HUDEP-2 (cell line): ENCODE data around the gene MATN1.

Experiments used
- DNase-seq, 76 experiments: peaks; one replicate each; lab custom pipeline; 2025; ENCODE audit not compliant: unreplicated experiment in 76 of 76; lab: John Stamatoyannopoulos, UW

Gene MATN1

DNA sequence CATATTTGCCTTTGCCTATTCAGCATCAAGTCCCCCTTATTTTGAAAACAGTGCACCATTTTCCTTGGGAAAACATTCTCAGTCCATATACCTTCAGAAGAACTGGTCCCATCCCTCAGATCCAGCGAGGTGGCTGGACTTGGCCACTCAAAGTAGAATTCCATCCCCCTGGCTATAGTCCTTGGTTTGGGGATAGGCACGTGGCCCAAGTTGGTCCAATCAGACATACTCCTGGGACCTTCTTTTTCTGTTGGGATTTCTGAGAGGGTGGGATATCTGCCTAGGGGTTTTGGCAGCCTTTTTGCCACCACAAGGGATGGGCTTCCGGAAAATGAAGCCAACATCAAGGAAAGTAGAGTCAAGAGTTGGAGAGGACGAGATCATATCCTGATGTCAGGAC lies 10.7 kb upstream of the MATN1 start:
- DNase-seq, result no peak

- DNase-seq, result no peak
Measured at GRCh38 chr1:30733493-30733892, 10.1 kb upstream of the MATN1 start.

DNA sequence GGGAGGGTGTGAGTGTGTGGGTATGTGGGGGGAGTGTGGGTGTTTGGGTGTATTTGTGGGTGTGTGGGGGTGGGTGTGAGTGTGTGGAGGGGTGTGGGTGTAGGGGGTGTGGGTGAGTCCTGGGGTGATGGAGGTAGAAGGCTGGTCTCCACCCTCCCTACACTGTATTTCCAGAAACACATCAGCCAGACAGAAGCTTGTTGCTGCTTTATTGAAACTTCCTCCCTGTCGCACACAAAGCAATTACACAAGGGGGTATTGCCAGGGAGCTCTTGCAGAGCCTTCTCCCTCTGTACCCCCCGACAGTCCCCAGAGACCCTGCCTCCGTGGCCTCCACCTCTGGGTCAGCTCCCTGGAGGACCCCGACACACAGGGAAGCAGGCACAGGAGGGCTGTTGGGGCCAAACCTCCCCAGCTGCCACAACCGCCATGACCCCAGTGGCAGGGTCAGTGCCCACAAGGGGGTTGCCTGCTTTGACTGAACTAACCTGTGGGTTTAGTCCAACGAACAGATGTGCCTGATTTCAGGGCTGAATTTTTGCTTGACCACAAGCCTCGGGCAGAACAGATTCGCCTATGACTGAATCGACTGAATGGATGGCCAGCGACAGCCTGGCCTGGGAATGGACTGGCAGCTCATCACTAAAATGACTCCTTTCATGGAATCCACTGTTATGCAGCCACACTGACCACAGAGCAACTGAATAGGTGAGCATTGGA lies 9.1 kb upstream of the MATN1 start:
- peak in 3 of 76 experiments; percentile 14 to 29 (median 27) for DNase-seq

GRCh38 chr1:30731806-30732276 lies 8.5 kb upstream of the MATN1 start:
- peak in 26 of 76 experiments; percentile 9 to 59 (median 25) for DNase-seq

- no peak for DNase-seq
Measured at GRCh38 chr1:30731109-30731805, 7.9 kb upstream of the MATN1 start.

GRCh38 chr1:30730346-30731108 lies 7.1 kb upstream of the MATN1 start:
- no peak for DNase-seq

DNA sequence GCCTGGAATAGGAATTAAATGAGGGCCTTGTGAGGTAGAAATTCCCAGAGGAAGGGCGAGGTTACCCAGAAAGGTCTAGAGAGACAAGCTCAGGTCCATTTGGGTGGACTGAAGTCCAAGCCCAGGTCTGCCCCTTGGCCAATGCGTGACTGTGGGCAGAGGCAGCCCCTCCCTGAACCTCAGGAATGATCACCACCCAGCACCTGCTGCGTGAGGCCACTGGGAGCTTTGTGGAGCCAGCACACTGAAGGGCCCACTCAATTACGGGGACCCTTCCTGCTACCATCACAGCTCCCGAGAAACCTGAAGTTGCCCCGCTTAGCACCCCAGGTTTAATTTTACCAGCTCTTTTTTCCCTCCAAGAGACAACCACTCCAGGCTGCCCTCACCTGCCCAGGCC lies 6.5 kb upstream of the MATN1 start:
- DNase-seq, result no peak

GRCh38 chr1:30728832-30729638 lies 5.7 kb upstream of the MATN1 start:
- no peak for DNase-seq

GRCh38 chr1:30728340-30728739 lies 5.0 kb upstream of the MATN1 start:
- DNase-seq, result no peak

- DNase-seq, result peak in 7 of 76 experiments; percentile 8 to 32 (median 14)
Measured at GRCh38 chr1:30727824-30728223, 4.4 kb upstream of the MATN1 start.

DNA sequence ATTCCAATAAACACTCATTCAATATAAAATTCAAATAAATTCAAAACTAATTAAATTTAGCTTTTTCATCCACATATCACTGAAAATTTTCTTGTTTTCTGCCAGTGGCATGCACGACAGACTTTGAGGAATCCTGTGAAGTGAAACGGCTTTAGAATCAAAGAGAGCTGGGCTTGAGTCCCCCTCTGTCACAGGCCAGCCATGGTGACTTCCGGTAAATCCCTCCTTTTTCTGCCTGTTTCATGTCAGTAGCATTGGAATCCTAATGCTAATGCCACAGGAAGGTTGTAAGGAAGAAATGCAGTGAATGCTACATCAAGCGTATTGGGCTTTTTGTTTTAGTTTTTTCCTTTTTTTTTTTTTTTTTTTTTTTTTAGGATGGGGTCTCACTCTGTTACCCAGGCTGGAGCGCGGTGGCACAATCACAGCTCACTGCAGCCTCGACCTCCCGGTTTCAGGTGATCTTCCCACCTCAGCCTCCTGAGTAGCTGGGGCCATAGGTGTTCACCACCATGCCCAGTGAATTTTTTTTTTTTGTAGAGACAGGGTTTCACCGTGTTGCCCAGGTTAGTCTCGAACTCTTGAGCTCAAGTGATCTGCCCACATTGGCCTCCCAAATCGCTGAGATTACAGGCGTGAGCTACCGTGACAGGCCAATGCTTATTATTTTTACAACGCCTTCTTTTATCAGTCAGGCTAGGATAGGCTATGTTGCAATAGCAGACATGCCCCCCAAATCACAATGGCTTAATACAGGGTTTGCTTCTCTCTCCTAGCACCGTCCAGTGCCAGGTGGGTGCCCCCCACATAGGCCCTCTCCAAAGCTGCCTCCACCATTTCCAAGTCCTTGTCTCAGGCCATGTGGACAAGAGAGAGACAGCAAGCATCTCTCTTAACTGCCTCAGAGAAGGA lies 3.6 kb upstream of the MATN1 start:
- no peak for DNase-seq

- no peak for DNase-seq
Measured at GRCh38 chr1:30726236-30726635, 2.9 kb upstream of the MATN1 start.

DNA sequence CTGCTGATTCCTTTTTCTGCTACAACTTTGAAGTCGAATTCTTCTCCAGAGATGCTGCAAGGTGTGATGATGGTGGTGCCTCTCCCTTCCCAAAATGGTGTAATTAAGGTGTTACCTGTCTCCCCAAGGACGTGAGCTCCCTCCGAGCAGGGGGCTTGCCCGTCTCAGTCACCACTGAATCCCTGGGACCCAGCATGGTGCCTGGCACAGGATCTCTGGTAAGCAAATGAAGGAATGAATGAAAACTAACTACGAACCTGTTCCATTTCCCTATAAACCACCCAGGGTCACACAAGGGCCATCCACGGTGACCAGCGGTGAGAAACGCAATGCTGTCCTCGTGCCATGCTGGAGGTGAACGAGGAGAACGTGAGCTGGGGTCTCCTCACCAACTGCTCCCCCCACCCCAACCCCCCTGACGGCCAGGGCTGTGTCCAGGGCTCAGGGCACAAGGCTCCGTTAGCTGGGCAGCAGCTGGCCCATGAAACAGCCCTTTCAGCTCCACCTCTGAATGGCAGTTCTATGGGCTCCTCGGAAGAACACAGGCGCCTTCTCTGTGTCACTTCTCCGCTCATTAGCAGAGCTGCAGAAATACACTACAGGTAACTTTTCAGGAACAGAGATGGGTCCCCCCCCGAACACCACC lies 2.2 kb upstream of the MATN1 start:
- DNase-seq, result no peak

GRCh38 chr1:30724655-30725421 lies 1.5 kb upstream of the MATN1 start:
- no peak for DNase-seq

DNA sequence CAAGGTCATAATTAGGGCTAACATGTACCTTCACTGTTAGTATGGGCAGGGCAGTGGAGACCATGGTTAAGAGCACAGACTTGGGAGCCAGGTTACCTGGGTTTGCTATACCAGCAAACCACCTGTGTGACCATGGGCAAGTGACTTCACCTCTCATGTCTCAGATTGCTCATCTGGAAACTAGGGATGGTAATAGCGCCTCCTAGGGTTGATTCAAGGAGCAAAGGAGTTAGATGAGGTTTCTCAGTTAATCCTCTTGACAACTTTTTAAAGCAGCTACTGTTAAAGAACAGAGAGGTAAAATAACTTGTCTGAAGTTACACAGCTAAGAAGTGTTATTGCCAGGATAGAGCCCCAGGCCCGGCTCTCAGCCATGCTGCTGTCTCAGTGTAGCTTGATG lies 790 bp upstream of the MATN1 start:
- peak in 2 of 76 experiments; percentile 10 to 18 for DNase-seq

DNA sequence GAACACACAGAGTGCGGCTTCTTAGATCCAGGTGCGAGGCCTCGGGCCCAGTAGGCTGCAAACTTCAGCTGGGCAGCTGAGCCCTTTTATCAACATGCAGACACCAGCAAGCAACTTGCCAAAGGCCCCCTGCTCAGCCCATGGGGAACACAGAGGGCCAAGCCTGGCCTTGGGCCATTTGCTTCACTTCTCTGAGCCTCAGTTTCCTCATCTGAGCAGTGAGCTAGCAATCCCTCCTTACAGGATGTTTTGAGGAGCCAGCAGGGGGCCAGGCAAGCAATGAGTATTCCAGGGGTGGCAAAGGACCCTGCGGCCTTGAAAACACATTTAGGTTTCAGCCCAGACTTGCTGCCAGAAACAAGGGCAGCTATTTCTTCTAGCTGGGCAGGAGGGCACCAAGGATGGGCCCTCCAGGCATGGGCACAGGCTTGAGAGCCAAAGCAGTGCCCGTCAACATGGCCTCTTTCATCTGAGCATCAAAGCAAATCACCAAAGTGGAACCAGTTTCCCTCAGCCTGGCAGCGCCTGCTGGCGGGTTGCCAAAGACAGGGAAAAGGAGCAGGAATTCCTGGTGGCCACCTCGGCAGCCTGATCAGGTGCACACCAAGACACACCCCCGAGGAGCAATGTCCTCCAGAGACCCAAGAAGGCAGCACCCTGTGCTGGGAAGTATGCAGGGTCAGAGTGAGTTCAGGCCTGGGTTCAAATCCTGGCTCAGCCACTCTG lies 1.4 kb downstream of the MATN1 start:
- DNase-seq, result no peak

GRCh38 chr1:30721341-30721793 lies 2.0 kb downstream of the MATN1 start:
- DNase-seq, result no peak
